ENCODE measurements around the gene SHC3.

The SHC3 gene

GRCh38 chr9:89000371-89000781, 178.2 kb downstream of the SHC3 start:
- no peak for DNase-seq (ENCODE audit: low spot score)

DNA sequence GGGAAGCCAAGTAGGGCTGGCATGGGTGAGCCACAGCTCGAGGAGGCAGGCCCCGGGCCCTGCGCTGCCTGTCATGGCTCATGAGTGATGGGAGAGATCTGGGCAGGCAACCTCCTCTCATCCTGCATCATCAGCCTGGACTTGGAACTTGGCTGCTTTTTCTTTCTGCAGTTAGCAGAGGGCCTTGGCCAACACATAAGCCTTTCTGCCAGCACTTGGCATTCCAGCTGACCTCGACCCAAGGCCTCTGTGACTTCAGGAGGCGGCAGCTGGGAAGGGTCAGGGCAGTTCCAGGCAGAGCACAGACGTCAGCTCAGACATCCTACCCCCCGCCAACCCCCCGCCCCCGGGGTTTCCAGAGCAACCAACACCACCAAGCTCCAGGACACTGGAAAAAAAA, 179.7 kb downstream of the SHC3 start:
- no peak for DNase-seq (ENCODE audit: low spot score)

DNA sequence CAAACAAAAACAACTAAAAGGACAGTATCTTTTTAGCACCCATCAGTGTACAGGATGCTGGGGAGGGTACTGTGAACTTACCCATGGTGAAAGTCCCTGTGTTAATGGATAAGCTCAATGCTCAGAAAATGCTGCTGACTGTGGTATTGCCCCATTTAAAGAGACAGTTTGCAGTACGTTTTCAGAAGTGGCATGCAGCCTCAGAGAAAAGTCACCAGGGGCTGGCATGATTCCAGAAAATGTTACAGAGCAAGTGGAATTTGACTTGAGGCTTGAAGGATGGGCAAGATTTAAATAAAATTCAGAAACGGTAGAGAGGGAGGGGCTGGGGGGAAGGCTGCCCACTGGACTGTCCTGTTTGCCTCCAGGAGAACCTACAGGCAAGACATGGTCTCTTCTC, 180.1 kb downstream of the SHC3 start:
- DNase-seq (ENCODE audit: low spot score): no peak

DNA sequence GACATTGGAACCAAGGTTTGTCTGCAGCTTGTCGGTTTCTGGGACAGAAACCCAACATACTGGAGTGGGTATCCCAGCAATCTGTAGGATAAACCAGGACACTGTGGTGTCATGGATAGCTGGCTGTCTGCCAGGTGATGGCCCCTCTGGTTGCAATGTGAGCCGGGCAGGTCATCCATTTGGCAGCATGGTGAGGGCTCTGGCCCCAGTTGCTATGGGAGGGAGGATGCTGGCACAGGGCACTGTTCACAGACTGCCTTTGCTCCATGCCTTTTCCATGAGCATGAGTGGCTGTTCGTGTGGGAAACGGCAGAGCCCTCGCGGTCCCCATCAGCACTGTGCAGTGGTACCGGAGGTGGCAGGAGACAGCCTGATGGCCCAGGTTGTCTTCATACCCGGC, 181.0 kb downstream of the SHC3 start:
- no peak for DNase-seq (ENCODE audit: low spot score)

- no peak for DNase-seq (ENCODE audit: low spot score)
Observed at GRCh38 chr9:88996921-88997235, 181.7 kb downstream of the SHC3 start.

DNA sequence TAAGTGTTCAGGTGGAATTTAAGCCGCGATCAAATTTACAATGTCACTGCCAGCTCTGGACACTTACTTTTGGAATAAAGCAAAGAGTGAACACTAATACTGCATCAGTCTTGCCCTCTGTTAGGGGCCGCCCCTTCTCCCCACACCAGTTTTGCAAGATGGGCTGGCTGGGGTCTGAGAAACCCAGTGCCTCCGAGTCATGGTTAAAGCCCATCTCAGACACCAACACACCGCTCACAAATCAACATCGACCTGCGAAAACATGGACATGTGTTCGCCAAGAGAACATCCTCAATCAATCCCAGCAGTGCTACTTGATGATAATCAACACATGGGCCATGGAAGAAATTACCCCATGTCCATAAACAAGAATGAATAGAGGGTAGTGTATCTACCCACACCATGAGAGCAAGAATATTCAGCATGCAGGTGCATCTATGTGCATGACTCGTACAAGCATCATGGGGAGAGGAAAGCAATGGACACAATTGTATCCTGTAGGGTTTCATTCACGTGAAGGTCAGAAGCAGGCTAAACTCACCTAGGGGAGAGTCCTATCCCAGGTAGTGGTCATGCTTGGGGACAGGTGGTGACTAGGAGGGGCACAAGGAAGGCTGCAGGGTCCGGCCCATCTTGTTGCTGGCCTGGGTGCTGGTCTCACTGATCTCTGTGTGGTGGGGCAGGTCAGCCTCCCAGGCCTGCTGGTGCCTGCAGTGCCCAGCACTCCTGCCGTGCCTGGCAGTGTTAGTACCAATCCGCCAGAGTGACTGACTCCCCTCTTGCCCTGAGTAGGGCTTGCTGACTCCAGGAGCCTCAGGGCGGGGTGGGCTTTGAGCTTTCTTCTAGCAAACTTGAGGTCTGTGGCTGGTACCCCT, 182.3 kb downstream of the SHC3 start:
- no peak for DNase-seq (ENCODE audit: low spot score)

DNA sequence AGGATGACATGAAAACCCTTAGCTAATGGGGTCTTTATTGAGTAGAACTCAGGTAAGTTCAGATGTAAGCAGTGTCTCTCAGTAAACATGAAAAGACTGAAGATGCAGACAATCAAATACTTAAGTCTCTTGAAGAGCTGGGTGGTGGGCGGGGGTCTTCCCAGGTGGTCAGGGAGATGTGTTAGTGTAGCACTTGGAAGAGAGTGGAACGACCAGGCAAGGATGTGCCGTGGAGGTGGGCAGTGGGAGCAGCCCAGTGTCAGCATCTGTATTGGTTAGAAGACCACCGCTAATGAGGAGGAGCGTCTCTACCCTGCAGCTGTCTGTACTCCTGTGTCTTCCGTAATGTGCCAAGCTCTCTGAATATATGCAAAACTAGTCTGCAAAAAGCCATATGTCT, 183.0 kb downstream of the SHC3 start:
- DNase-seq (ENCODE audit: low spot score): no peak

GRCh38 chr9:88995200-88995577, 183.4 kb downstream of the SHC3 start:
- DNase-seq (ENCODE audit: low spot score): no peak

DNA sequence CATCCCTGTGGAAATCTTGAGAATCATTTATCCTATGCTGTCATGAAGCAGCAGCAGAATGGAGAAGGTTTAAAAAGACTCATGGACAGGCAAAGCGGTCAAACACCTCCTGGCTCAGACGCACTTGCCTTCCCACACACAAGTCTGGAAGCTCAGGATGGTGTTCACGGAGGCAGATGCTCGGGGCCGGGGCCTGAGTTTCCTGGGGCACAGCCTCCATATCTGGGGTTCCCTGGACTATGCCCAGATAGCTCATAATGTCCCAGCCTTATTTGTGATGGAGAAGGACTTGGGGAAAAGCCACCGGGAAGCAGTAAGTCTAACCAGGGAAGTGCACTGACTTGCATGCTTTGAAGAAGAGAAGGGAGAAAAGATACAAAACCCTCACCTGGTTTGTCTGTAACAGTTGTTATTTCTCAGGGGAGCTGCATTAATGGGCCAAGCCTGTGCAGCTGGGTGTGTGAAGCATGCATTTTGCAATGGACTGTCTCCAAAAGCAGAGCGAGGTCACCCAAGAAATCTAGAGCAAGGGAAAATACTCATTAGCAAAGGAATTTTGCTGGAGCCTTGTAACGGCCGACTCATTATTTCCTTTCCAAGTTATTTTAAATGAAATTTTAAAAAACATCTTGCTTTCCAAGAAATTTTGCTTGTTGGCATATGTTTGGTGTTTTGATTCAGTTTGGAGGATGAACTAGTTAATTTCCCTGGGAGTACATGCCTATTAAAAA, 184.0 kb downstream of the SHC3 start:
- no peak for DNase-seq (ENCODE audit: low spot score)

GRCh38 chr9:88993871-88994460, 184.7 kb downstream of the SHC3 start:
- no peak for DNase-seq (ENCODE audit: low spot score)

DNA sequence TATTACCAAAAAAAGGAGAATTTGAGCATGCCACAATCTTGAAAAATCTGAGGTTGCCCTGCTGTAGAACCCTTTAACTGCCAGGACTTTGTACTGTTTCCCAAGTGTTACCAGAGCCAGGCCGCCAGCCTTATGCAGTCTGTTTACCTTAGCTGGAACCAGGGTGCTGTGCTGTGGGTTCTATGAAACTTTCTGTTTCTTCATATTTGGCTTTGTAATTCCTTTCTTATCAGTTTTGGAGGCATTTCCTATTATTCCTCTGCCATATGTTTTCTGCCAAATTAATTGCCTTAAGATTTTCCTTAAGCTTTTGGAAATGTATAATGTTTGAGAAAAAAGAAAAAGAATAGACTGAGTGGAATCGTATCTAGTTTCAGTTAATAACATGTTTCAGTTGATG, 185.3 kb downstream of the SHC3 start:
- peak; percentile 47 for DNase-seq (ENCODE audit: low spot score)

GRCh38 chr9:88992556-88992955, 186.1 kb downstream of the SHC3 start:
- DNase-seq (ENCODE audit: low spot score): no peak

DNA sequence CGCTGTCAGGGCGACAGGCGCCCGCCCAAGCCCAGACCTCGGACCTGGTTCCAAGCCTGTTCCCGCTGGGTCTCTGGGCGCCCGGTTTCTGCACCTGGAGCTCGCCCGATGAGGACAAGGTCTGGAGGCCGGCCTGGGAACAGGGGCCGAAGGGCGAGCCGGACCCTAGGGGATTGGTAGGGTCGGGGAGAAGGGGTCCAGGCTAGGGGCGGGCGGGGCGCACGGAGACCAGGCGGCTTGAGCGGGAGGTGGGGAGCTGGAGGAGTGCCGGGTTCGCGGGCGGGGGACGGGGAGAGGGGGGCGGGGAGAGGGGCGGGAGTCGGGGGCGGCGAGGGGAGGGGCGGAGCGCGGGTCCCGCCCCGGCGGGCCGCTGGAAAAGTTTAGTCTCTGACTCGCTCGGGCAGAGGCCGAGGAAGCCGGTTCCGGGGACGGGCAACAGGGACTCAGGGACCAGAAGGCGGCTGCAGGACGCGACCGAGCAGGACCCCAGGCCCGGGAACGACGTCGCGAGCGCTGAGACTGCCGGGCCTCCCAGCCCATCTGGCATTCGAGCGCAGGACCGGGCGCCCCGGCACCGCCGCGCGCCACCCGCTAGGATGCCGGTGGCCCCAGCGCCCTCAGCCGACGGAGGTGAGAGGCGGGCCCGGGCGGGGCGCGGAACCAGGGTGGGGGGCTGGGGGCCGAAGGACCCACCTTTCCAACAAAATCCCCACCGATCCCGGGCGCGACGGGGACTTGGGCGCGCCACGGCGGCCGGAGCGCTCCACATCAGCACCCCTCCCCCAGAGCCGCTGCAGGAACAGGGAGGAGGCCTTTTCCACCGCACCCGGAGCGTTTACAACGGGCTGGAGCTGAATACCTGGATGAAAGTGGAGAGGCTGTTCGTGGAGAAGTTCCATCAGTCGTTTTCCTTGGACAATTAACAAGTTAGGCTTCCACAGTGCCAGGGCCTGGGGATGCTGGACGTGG, 187.3 kb downstream of the SHC3 start, which contains the start of gene S1PR3:
TSS of gene S1PR3 (plus strand) at position 403 of the 969 bp plus-strand sequence. CDS start 9,733 bp downstream, outside the sequence.
- DNase-seq (ENCODE audit: low spot score): peak; percentile 73

DNA sequence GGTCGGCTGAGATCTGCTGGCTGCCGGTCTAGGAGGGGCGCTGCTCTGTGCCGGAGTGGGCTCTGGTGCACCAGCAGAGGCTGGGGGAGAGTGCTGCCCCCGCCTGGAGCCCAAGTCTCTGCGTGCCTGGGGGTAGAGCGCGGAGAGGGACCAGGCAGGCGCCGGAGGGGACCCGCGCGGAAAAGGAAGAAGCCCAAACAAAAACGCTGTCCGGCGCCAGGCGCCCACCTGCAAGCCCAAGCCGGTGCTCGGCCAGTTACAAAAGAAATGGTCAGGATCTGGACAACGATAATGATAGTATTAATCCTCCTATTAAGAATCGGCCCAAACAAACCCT, 187.9 kb downstream of the SHC3 start:
- DNase-seq (ENCODE audit: low spot score): no peak

- DNase-seq (ENCODE audit: low spot score): no peak
Observed at GRCh38 chr9:88990041-88990728, 188.4 kb downstream of the SHC3 start.

DNA sequence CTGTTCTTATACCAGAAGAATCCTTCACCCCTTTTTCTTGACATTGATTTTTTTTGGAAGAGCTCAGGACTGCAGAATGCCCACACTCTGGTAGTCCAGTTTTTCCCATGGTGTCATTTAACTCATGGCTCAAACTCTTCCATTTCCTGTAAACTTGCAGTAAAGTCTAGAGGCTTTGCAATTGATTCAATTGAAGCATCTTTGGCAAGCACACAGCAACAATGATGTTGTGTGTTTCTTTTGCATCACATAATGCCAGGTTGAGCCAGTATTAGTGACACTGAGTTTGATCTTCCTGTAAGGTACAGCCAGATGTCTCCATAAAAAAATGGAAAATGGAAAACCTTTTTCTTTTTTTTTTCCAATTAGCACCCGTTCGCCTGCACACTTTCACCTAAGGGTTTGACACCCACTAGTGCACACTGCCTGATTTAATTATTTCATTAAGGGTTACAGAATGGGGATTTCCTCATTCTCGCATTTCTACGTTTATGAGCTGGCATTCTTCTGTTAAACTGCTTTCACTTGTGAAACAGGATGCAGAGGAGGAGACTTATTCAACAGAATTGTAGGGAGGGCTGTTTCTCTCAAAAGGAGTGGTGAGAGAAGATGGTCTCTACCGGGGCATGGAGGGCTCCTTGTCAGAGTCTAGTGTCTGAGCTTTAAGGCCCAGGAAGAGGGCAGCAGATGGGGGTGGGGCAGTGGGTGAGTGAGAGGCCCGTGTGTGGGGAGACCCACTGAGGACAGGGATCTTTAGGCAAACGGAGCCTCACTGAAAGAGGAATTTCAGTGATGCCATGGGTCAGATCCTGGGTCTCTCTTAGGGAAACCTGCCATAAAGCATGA, 189.6 kb downstream of the SHC3 start:
- DNase-seq (ENCODE audit: low spot score): no peak

DNA sequence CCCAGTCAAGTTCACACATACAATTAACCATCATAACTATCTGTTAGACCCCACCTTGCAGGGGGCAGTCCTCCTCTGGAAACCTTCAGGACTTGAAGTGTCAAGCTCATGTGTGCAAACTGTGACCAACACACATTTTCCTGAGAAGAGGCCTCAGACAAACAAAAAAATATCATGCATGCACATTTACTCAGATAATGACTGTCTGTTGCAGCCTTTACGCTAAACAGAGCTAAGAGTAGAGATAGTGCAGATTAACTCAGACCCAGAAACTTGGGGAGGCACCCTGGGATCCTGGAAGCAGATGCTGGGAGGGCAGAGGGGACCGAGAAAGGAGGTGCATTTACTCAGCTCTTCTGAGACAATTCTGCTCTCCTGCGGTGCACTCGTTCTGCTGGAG, 191.0 kb downstream of the SHC3 start:
- no peak for DNase-seq (ENCODE audit: low spot score)

DNA sequence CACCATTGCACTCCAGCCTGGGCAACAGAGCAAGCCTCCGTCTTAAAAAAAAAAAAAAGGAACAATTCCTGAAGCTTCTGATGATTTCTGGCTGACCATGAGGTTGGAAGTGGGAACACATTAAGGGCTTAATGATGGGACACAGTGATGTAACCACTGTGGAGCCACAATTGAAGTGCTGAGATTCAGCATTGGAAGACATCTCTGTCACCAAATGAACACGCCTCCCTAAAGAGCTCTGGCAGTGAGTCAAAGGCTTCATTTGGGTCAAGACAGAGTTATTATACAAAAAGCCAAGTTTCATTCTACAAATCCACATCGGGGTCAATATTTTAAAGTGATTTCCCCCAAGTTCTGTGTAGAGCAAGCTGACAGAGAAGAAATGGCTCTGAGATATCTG, 191.8 kb downstream of the SHC3 start:
- DNase-seq (ENCODE audit: low spot score): no peak

- DNase-seq (ENCODE audit: low spot score): no peak
Observed at GRCh38 chr9:88985616-88986015, 193.0 kb downstream of the SHC3 start.

DNA sequence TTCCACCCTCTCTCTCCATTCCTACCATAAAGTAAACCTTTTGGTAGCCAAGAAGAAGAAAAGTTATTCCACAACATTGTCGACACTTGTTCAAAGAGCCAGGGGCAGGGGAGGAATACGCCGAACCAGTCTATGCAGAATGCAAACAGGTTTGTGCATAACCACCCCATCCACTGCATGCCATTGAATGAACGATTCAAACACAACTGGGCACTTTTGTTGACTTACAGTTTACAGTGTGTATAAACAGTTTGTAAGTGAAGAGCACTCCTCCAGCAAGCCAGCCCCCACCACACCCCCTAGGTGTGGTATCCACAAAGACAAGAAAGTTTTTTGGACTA, 194.1 kb downstream of the SHC3 start:
- no peak for DNase-seq (ENCODE audit: low spot score)
